ENCODE measurements around the gene GPC3.

Gene GPC3

GRCh38 chrX:133783274-133783673 is 202.1 kb downstream of the GPC3 start:
- TF ChIP-seq YY1 (IDR thresholded peaks at IDR 0.05; ENCODE audit: low read depth) (no peak), FOXM1 (IDR thresholded peaks at IDR 0.05; ENCODE audit: borderline replicate concordance, low read depth) (no peak), TEAD4 (IDR thresholded peaks at IDR 0.05) (no peak), CREB1 (IDR thresholded peaks at IDR 0.05; ENCODE audit: low read depth) (no peak)

- TF ChIP-seq TEAD4 (IDR thresholded peaks at IDR 0.05), result no peak
- TF ChIP-seq EGR1 (IDR thresholded peaks at IDR 0.05), result no peak
- TF ChIP-seq ZBTB7A (IDR thresholded peaks at IDR 0.05; ENCODE audit: low read depth), result no peak
- no peak for TF ChIP-seq USF1 (IDR thresholded peaks at IDR 0.05)
- TF ChIP-seq TCF12 (IDR thresholded peaks at IDR 0.05; ENCODE audit: low read depth), result no peak
- TF ChIP-seq YY1 (IDR thresholded peaks at IDR 0.05; ENCODE audit: low read depth), result no peak
- no peak for TF ChIP-seq NFIC (IDR thresholded peaks at IDR 0.05)
- TF ChIP-seq REST (IDR thresholded peaks at IDR 0.05; ENCODE audit: low read depth), result no peak
- no peak for TF ChIP-seq CREB1 (IDR thresholded peaks at IDR 0.05; ENCODE audit: low read depth)
- no peak for TF ChIP-seq CEBPB (IDR thresholded peaks at IDR 0.05)
- no peak for TF ChIP-seq FOXM1 (IDR thresholded peaks at IDR 0.05; ENCODE audit: borderline replicate concordance, low read depth)
- TF ChIP-seq EP300 (IDR thresholded peaks at IDR 0.05; ENCODE audit: borderline replicate concordance), result no peak
- TF ChIP-seq RAD21 (IDR thresholded peaks at IDR 0.05; ENCODE audit: low read depth), result no peak
- TF ChIP-seq TAF1 (IDR thresholded peaks at IDR 0.05; ENCODE audit: low read depth), result no peak
- TF ChIP-seq MAX (IDR thresholded peaks at IDR 0.05), result no peak
Measured at GRCh38 chrX:133781174-133781573, 204.2 kb downstream of the GPC3 start.

GRCh38 chrX:133776072-133776471 is 209.3 kb downstream of the GPC3 start:
- TF ChIP-seq TEAD4 (IDR thresholded peaks at IDR 0.05) (no peak), RAD21 (IDR thresholded peaks at IDR 0.05; ENCODE audit: low read depth) (peak; percentile 34)

- TF ChIP-seq TCF12 (IDR thresholded peaks at IDR 0.05; ENCODE audit: low read depth) (no peak), ZBTB7A (IDR thresholded peaks at IDR 0.05; ENCODE audit: low read depth) (no peak), TAF1 (IDR thresholded peaks at IDR 0.05; ENCODE audit: low read depth) (no peak), YY1 (IDR thresholded peaks at IDR 0.05; ENCODE audit: low read depth) (no peak), TEAD4 (IDR thresholded peaks at IDR 0.05) (no peak), MAX (IDR thresholded peaks at IDR 0.05) (no peak), CEBPB (IDR thresholded peaks at IDR 0.05) (no peak), EP300 (IDR thresholded peaks at IDR 0.05; ENCODE audit: borderline replicate concordance) (no peak), NFIC (IDR thresholded peaks at IDR 0.05) (no peak), USF1 (IDR thresholded peaks at IDR 0.05) (no peak), FOXM1 (IDR thresholded peaks at IDR 0.05; ENCODE audit: borderline replicate concordance, low read depth) (no peak), REST (IDR thresholded peaks at IDR 0.05; ENCODE audit: low read depth) (no peak), CREB1 (IDR thresholded peaks at IDR 0.05; ENCODE audit: low read depth) (no peak), EGR1 (IDR thresholded peaks at IDR 0.05) (no peak), RAD21 (IDR thresholded peaks at IDR 0.05; ENCODE audit: low read depth) (no peak)
Measured at GRCh38 chrX:133774807-133775206, 210.6 kb downstream of the GPC3 start.

- TF ChIP-seq TCF12 (IDR thresholded peaks at IDR 0.05; ENCODE audit: low read depth) (no peak), TEAD4 (IDR thresholded peaks at IDR 0.05) (no peak), FOXM1 (IDR thresholded peaks at IDR 0.05; ENCODE audit: borderline replicate concordance, low read depth) (no peak), YY1 (IDR thresholded peaks at IDR 0.05; ENCODE audit: low read depth) (no peak), EP300 (IDR thresholded peaks at IDR 0.05; ENCODE audit: borderline replicate concordance) (no peak), MAX (IDR thresholded peaks at IDR 0.05) (no peak), CEBPB (IDR thresholded peaks at IDR 0.05) (no peak), ZBTB7A (IDR thresholded peaks at IDR 0.05; ENCODE audit: low read depth) (no peak)
Measured at GRCh38 chrX:133771086-133771646, 214.2 kb downstream of the GPC3 start.

GRCh38 chrX:133754657-133755056 is 230.7 kb downstream of the GPC3 start:
- no peak for TF ChIP-seq RAD21 (IDR thresholded peaks at IDR 0.05; ENCODE audit: low read depth)

Data from Ishikawa (cell line).